Measurements from ENCODE around the gene CD276.

DNA sequence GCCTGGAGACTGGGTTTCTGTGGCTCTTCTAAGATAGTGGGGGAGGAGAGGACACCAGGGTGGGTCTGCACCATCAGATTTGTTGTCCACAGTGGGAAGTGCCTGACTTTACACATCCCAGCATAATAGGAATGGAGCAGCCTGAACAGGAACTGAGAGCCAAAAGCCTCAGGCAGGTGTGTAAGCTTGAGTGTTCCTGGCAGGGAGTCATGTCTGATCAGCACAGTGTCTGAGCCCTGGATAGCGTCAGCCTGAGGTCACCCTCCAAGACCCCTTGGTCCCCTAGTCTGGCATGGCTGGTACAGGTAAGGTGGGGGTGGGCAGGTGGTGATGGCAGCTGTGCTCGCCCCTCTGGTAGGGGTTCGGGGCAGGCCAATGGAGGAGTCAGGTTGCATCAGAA, 48.7 kb downstream of the CD276 start:
- TF ChIP-seq EZH2phosphoT487 (IDR thresholded peaks at IDR 0.05; ENCODE audit: insufficient read depth, low read depth) (no peak), EZH2 (IDR thresholded peaks at IDR 0.05; ENCODE audit: insufficient read depth, poor library complexity, severe bottlenecking) (no peak)
